DND-41 (cell line): ENCODE measurements around the gene TCEA3.
A peak's percentile ranks its signal among the peaks of the same experiment; 100 is the strongest.

ENCODE experiments used
- ATAC-seq: fragments of 200-7000 bp; cut with Tn5 transposase; 3 replicates; pipeline ENCODE4 v1.9.1; 2021; ENCODE audit warnings: low read depth; ENCODE audit not compliant: insufficient read depth
- DNase-seq: peaks from one replicate; pipeline ENCODE4 v3.0.0-alpha.2; 2020
- H2AFZ ChIP-seq: 2 replicates; pipeline ENCODE4 v1.6.0; 2012; ENCODE audit warnings: low read depth, low read length
- H3K27ac ChIP-seq: 2 replicates; pipeline ENCODE4 v1.5.1; 2012; ENCODE audit warnings: low read length, inconsistent platforms
- H3K27me3 ChIP-seq: fragments of 200-600 bp; sonication (generic); 2 replicates; pipeline ENCODE4 v1.6.0; 2012; ENCODE audit warnings: low read length, mild to moderate bottlenecking, inconsistent platforms; ENCODE audit not compliant: insufficient read depth, poor library complexity
- H3K36me3 ChIP-seq: 2 replicates; pipeline ENCODE4 v1.5.1; 2012; ENCODE audit warnings: low read length, inconsistent platforms; ENCODE audit not compliant: insufficient read depth
- H3K4me1 ChIP-seq: 2 replicates; pipeline ENCODE4 v1.5.1; 2012; ENCODE audit warnings: mild to moderate bottlenecking, low read length; ENCODE audit not compliant: insufficient read depth
- H3K4me2 ChIP-seq: 2 replicates; pipeline ENCODE4 v1.6.0; 2012; ENCODE audit warnings: mild to moderate bottlenecking, moderate library complexity, low read length, inconsistent platforms; ENCODE audit not compliant: insufficient read depth
- H3K4me3 ChIP-seq, 2 experiments: fragments of 200-600 bp in 1 of 2; shearing (Covaris generic) in 1 of 2; 2 replicates each; pipeline ENCODE4 v1.5.1; 2012 to 2016; ENCODE audit warnings: inconsistent platforms in 2 of 2, low read length in 2 of 2, mild to moderate bottlenecking in 2 of 2, low read depth in 1 of 2, moderate library complexity in 1 of 2
- H3K79me2 ChIP-seq: 2 replicates; pipeline ENCODE4 v1.6.0; 2012; ENCODE audit warnings: low read length, inconsistent platforms; ENCODE audit not compliant: insufficient read depth
- H3K9ac ChIP-seq: 2 replicates; pipeline ENCODE4 v1.6.0; 2012; ENCODE audit warnings: low read depth, mild to moderate bottlenecking, inconsistent platforms, low read length, moderate library complexity
- H3K9me3 ChIP-seq: 2 replicates; pipeline ENCODE4 v1.5.1; 2012; ENCODE audit warnings: low read length, moderate library complexity, mild to moderate bottlenecking, inconsistent platforms; ENCODE audit not compliant: insufficient read depth, severe bottlenecking
- H4K20me1 ChIP-seq: 2 replicates; pipeline ENCODE4 v1.6.0; 2012; ENCODE audit warnings: low read length; ENCODE audit not compliant: insufficient read depth
- EZH2 ChIP-seq: IDR thresholded peaks from 3 replicates; pipeline ENCODE4 v1.6.1; 2012; ENCODE audit warnings: borderline replicate concordance, low read depth, mild to moderate bottlenecking, moderate library complexity, low read length, inconsistent platforms; ENCODE audit not compliant: severe bottlenecking
- TF ChIP-seq, protein P1 (sequence below): IDR thresholded peaks from 2 replicates; pipeline ENCODE4 v1.5.1; 2012; ENCODE audit warnings: borderline replicate concordance, low read length, moderate library complexity, mild to moderate bottlenecking; ENCODE audit not compliant: poor library complexity, severe bottlenecking; ENCODE audit errors: extremely low read depth

TCEA3 gene

GRCh38 chr1:23371987-23372880, 52.3 kb downstream of the TCEA3 start:
- no peaks in the 10 kb centered on the region for H3K27me3 ChIP-seq
- H3K27ac ChIP-seq: no peak overlapping the region
- no peak overlapping the region for H2AFZ ChIP-seq
- H3K9me3 ChIP-seq: no peaks in the 10 kb centered on the region
- TF ChIP-seq, protein P1, sequence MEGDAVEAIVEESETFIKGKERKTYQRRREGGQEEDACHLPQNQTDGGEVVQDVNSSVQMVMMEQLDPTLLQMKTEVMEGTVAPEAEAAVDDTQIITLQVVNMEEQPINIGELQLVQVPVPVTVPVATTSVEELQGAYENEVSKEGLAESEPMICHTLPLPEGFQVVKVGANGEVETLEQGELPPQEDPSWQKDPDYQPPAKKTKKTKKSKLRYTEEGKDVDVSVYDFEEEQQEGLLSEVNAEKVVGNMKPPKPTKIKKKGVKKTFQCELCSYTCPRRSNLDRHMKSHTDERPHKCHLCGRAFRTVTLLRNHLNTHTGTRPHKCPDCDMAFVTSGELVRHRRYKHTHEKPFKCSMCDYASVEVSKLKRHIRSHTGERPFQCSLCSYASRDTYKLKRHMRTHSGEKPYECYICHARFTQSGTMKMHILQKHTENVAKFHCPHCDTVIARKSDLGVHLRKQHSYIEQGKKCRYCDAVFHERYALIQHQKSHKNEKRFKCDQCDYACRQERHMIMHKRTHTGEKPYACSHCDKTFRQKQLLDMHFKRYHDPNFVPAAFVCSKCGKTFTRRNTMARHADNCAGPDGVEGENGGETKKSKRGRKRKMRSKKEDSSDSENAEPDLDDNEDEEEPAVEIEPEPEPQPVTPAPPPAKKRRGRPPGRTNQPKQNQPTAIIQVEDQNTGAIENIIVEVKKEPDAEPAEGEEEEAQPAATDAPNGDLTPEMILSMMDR: no peak
- no peak for TF ChIP-seq EZH2
- no peak overlapping the region for H3K4me3 ChIP-seq
- no peak for ATAC-seq
- H3K4me2 ChIP-seq: no peak overlapping the region
- no peaks in the 10 kb centered on the region for H4K20me1 ChIP-seq
- DNase-seq: no peak
- no peaks in the 10 kb centered on the region; the same call in 1 of the 2 replicates for H3K36me3 ChIP-seq
- H3K79me2 ChIP-seq: peaks cover 21% of the 10 kb centered on the region
- H3K4me1 ChIP-seq: peaks cover 25% of the 10 kb centered on the region
- H3K9ac ChIP-seq: no peak overlapping the region

DNA sequence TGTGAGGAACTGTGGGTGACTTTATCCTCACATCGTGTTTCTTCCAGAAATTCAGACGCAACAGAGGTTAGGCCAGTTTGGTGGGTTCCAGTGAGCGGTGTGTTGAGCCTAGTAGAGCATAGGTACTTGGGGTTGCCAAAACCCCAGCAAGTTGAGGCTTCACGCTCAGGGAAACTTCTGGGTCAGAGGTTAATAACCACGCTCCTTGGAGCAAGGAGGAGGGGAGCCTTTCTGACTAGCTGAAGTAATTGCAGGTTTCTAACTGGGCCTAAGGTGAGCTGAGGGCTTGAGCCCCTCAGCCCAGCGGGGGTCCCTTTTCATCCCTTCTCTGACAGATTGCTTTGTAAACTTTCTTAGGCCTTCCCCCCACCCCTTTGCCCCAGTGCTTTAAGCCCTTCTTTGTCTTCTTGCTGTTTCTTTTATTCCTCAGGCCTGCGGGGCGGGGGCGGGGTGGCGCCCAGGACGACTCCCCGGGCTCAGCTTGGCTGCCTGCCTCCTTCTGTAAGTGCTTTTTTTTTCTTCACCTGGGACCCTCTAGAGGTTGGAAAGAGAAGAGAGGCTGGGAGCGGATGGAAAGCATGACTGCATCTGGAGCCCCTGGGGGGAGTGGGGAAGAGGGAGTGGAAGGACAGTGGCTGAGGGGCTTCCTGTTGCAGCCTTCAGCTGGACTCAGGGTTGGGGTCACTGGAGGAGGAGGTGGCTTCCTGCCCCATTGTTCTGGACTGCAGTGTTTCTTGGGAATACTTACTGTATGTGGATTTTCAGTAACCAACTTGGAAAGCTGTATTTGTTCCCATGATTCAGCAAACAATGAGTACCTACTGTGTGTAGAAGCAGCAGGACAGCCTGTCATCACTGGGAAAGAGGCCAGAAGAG, 53.6 kb downstream of the TCEA3 start:
- H3K79me2 ChIP-seq: peaks cover 30% of the 10 kb centered on the region
- H3K4me3 ChIP-seq: no peak overlapping the region
- no peaks in the 10 kb centered on the region for H3K27me3 ChIP-seq
- no peaks in the 10 kb centered on the region for H3K9me3 ChIP-seq
- peaks cover 9% of the 10 kb centered on the region; the same call in 1 of the 2 replicates for H3K36me3 ChIP-seq
- H3K4me2 ChIP-seq: peak overlapping the region; percentile 97
- H3K27ac ChIP-seq: peak overlapping the region; percentile 99; the same call in 1 of the 2 replicates
- ATAC-seq (no peak), DNase-seq (no peak)
- peaks cover 35% of the 10 kb centered on the region for H3K4me1 ChIP-seq
- peak overlapping the region; percentile 93; the same call in 1 of the 2 replicates for H3K9ac ChIP-seq
- no peaks in the 10 kb centered on the region for H4K20me1 ChIP-seq
- TF ChIP-seq, protein P1: no peak
- TF ChIP-seq EZH2: no peak
- no peak overlapping the region for H2AFZ ChIP-seq

- peak overlapping the region; percentile 93 for H3K9ac ChIP-seq
- no peak for TF ChIP-seq EZH2
- TF ChIP-seq, protein P1: no peak
- no peaks in the 10 kb centered on the region for H3K9me3 ChIP-seq
- H4K20me1 ChIP-seq: no peaks in the 10 kb centered on the region
- peaks cover 35% of the 10 kb centered on the region for H3K4me1 ChIP-seq
- no peak for ATAC-seq
- H3K36me3 ChIP-seq: peaks cover 9% of the 10 kb centered on the region; the same call in 1 of the 2 replicates
- H3K27me3 ChIP-seq: no peaks in the 10 kb centered on the region
- peak overlapping the region in 1 of 2 experiments; percentile 94; a peak in 2 of 4 replicates for H3K4me3 ChIP-seq
- H3K4me2 ChIP-seq: peak overlapping the region; percentile 97
- peak overlapping the region; percentile 99; the same call in 1 of the 2 replicates for H3K27ac ChIP-seq
- H2AFZ ChIP-seq: no peak overlapping the region
- no peak for DNase-seq
- H3K79me2 ChIP-seq: peaks cover 30% of the 10 kb centered on the region
Measured at GRCh38 chr1:23370330-23370708, 54.2 kb downstream of the TCEA3 start.
